ENCODE results near the gene LRTM2.

Gene LRTM2

DNA sequence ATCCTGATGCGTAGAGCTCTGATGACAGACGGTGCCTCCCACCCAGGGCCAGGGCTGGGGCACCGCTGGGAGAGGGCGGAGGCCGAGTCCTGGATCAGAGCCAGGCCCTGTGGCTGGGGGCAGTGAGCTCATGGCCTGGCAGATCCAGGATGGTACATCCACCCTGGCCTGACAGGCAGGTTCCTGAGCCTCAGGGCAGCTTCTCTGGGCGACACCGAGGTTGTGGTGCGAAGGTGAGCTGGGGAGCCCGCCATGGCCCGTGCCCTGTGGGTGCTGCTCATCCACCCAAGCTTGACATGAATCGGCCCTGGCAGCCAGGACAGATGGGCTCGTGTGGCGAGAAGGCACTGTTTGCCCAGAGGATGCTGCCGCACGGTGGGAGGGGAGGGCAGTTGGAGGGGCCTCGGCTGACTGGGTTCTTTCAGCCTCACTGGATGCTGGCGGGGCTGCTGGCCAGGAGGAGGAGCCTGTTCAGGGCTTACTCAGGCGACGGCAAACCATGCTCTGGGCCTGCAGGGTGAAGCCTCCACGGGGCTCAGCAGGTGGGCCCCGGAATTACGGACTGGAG lies 16.6 kb downstream of the LRTM2 start:
- in situ Hi-C loops (cut with MboI; ENCODE audit: low pct_unique_long_range_greater_than_20kb, low sequenced_read_pairs, unreplicated experiment) = no loop called here
- TF ChIP-seq, protein P1, sequence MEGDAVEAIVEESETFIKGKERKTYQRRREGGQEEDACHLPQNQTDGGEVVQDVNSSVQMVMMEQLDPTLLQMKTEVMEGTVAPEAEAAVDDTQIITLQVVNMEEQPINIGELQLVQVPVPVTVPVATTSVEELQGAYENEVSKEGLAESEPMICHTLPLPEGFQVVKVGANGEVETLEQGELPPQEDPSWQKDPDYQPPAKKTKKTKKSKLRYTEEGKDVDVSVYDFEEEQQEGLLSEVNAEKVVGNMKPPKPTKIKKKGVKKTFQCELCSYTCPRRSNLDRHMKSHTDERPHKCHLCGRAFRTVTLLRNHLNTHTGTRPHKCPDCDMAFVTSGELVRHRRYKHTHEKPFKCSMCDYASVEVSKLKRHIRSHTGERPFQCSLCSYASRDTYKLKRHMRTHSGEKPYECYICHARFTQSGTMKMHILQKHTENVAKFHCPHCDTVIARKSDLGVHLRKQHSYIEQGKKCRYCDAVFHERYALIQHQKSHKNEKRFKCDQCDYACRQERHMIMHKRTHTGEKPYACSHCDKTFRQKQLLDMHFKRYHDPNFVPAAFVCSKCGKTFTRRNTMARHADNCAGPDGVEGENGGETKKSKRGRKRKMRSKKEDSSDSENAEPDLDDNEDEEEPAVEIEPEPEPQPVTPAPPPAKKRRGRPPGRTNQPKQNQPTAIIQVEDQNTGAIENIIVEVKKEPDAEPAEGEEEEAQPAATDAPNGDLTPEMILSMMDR (IDR thresholded peaks at IDR 0.05; ENCODE audit: extremely low read depth, insufficient read depth, missing control alignments) = no peak
- DNase-seq (ENCODE audit: low spot score) = no peak

GRCh38 chr12:1837541-1838204 lies 17.3 kb downstream of the LRTM2 start:
- in situ Hi-C loops (cut with MboI; ENCODE audit: low pct_unique_long_range_greater_than_20kb, low sequenced_read_pairs, unreplicated experiment) = no loop called here
- TF ChIP-seq, protein P1 (IDR thresholded peaks at IDR 0.05; ENCODE audit: extremely low read depth, insufficient read depth, missing control alignments) = no peak
- DNase-seq (ENCODE audit: low spot score) = no peak

DNA sequence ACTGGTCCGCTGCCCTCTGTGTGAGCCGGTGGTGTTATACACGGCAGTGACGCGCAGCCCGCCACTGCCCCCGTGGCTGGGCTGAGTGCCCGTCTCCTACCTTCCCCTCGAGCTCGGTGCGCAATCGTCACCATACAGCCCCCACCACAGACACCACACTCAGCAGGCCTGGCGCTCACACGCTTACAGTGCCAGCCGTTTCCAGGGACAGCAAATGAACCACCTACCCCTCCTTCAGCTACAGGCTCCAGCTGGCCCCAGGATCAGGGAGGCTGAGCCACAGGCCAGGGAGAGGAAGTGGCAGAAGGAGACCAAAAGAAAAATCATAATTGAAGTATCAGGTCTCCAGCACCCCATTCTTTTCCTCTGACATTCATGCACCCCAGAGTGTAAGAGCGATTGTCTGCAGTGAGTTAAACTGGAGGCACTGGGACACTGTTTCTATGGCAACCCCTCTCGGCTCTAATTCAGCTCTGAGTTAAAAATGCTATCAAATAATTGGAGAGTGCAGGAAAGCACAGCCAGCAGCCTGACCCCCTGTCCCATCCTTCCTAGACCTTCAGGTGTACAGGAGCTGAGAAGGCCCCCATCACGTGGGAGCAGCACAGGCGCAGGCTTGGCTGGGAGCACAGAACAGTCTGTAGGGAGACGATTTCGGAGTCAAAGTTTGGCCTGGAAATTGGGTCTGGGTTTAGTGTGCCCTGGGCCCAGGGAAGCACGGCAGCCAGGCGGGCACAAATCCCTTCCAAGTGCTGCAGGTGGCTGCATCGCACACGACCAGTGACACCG lies 18.0 kb downstream of the LRTM2 start:
- DNase-seq (ENCODE audit: low spot score) = no peak
- in situ Hi-C loops (cut with MboI; ENCODE audit: low pct_unique_long_range_greater_than_20kb, low sequenced_read_pairs, unreplicated experiment) = no loop called here

GRCh38 chr12:1838994-1839365 lies 18.6 kb downstream of the LRTM2 start:
- no peak for DNase-seq (ENCODE audit: low spot score)
- in situ Hi-C loops (cut with MboI; ENCODE audit: low pct_unique_long_range_greater_than_20kb, low sequenced_read_pairs, unreplicated experiment) = no loop called here
- TF ChIP-seq, protein P1 (IDR thresholded peaks at IDR 0.05; ENCODE audit: extremely low read depth, insufficient read depth, missing control alignments) = no peak

More for the DNA sequence above, 18.0 kb downstream of the LRTM2 start:
- TF ChIP-seq, protein P1 (IDR thresholded peaks at IDR 0.05; ENCODE audit: extremely low read depth, insufficient read depth, missing control alignments) = no peak

DNA sequence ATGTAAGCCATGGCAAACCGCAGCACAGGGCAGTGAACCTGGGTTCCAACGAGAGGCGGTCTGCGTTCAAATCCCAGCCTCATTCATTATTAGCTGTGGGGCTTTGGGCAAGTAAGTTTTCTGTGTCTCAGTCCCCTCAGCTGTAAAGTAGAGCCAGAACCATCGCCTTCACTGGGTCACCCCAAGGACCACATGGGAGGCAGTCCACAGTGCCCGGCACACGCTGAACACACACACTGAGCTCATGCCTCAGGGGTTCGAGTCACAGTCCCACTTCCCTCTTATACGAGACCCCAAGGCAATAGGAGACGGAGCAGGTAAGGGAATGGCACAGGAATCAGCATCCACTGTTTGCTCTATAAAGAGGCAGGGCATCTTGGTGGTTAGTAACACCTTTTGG lies 19.1 kb downstream of the LRTM2 start:
- in situ Hi-C loops (cut with MboI; ENCODE audit: low pct_unique_long_range_greater_than_20kb, low sequenced_read_pairs, unreplicated experiment) = no loop called here
- TF ChIP-seq, protein P1 (IDR thresholded peaks at IDR 0.05; ENCODE audit: extremely low read depth, insufficient read depth, missing control alignments) = no peak
- no peak for DNase-seq (ENCODE audit: low spot score)

- DNase-seq (ENCODE audit: low spot score) = no peak
- TF ChIP-seq, protein P1 (IDR thresholded peaks at IDR 0.05; ENCODE audit: extremely low read depth, insufficient read depth, missing control alignments) = no peak
- in situ Hi-C loops (cut with MboI; ENCODE audit: low pct_unique_long_range_greater_than_20kb, low sequenced_read_pairs, unreplicated experiment) = no loop called here
These were observed 19.9 kb downstream of the LRTM2 start for GRCh38 chr12:1839956-1840951.

All from GM13977 (cell line).